DND-41 (cell line): Measurements from ENCODE around the gene AFF3.

Experiments used
- ATAC-seq: fragments of 200-7000 bp; cut with Tn5 transposase; 3 replicates; pipeline ENCODE4 v1.9.1; 2021; ENCODE audit warnings: low read depth; ENCODE audit not compliant: insufficient read depth
- DNase-seq: peaks from one replicate; pipeline ENCODE4 v3.0.0-alpha.2; 2020
- H2AFZ ChIP-seq: 2 replicates; pipeline ENCODE4 v1.6.0; 2012; ENCODE audit warnings: low read depth, low read length
- H3K27ac ChIP-seq: 2 replicates; pipeline ENCODE4 v1.5.1; 2012; ENCODE audit warnings: low read length, inconsistent platforms
- H3K27me3 ChIP-seq: fragments of 200-600 bp; sonication (generic); 2 replicates; pipeline ENCODE4 v1.6.0; 2012; ENCODE audit warnings: low read length, mild to moderate bottlenecking, inconsistent platforms; ENCODE audit not compliant: insufficient read depth, poor library complexity
- H3K36me3 ChIP-seq: 2 replicates; pipeline ENCODE4 v1.5.1; 2012; ENCODE audit warnings: low read length, inconsistent platforms; ENCODE audit not compliant: insufficient read depth
- H3K4me1 ChIP-seq: 2 replicates; pipeline ENCODE4 v1.5.1; 2012; ENCODE audit warnings: mild to moderate bottlenecking, low read length; ENCODE audit not compliant: insufficient read depth
- H3K4me2 ChIP-seq: 2 replicates; pipeline ENCODE4 v1.6.0; 2012; ENCODE audit warnings: mild to moderate bottlenecking, moderate library complexity, low read length, inconsistent platforms; ENCODE audit not compliant: insufficient read depth
- H3K4me3 ChIP-seq, 2 experiments: fragments of 200-600 bp in 1 of 2; shearing (Covaris generic) in 1 of 2; 2 replicates each; pipeline ENCODE4 v1.5.1; 2012 to 2016; ENCODE audit warnings: inconsistent platforms in 2 of 2, low read length in 2 of 2, mild to moderate bottlenecking in 2 of 2, low read depth in 1 of 2, moderate library complexity in 1 of 2
- H3K79me2 ChIP-seq: 2 replicates; pipeline ENCODE4 v1.6.0; 2012; ENCODE audit warnings: low read length, inconsistent platforms; ENCODE audit not compliant: insufficient read depth
- H3K9ac ChIP-seq: 2 replicates; pipeline ENCODE4 v1.6.0; 2012; ENCODE audit warnings: low read depth, mild to moderate bottlenecking, inconsistent platforms, low read length, moderate library complexity
- H3K9me3 ChIP-seq: 2 replicates; pipeline ENCODE4 v1.5.1; 2012; ENCODE audit warnings: low read length, moderate library complexity, mild to moderate bottlenecking, inconsistent platforms; ENCODE audit not compliant: insufficient read depth, severe bottlenecking
- H4K20me1 ChIP-seq: 2 replicates; pipeline ENCODE4 v1.6.0; 2012; ENCODE audit warnings: low read length; ENCODE audit not compliant: insufficient read depth
- CTCF ChIP-seq: IDR thresholded peaks from 2 replicates; pipeline ENCODE4 v1.5.1; 2012; ENCODE audit warnings: borderline replicate concordance, low read length, moderate library complexity, mild to moderate bottlenecking; ENCODE audit not compliant: poor library complexity, severe bottlenecking; ENCODE audit errors: extremely low read depth
- EZH2 ChIP-seq: IDR thresholded peaks from 3 replicates; pipeline ENCODE4 v1.6.1; 2012; ENCODE audit warnings: borderline replicate concordance, low read depth, mild to moderate bottlenecking, moderate library complexity, low read length, inconsistent platforms; ENCODE audit not compliant: severe bottlenecking

Gene AFF3

GRCh38 chr2:99787769-99788382, 354.5 kb downstream of the AFF3 start:
- no peak overlapping the region for H3K9ac ChIP-seq
- ATAC-seq (no peak), DNase-seq (no peak)
- no peaks in the 10 kb centered on the region for H4K20me1 ChIP-seq
- no peak overlapping the region for H3K4me2 ChIP-seq
- H2AFZ ChIP-seq, result no peak overlapping the region
- no peaks in the 10 kb centered on the region for H3K27me3 ChIP-seq
- no peak overlapping the region for H3K4me3 ChIP-seq
- H3K79me2 ChIP-seq, result no peaks in the 10 kb centered on the region
- no peaks in the 10 kb centered on the region for H3K9me3 ChIP-seq
- H3K4me1 ChIP-seq, result no peaks in the 10 kb centered on the region
- TF ChIP-seq EZH2 (no peak), CTCF (no peak)
- H3K27ac ChIP-seq, result no peak overlapping the region
- 0 out of 2 replicates have a peak, but pooled peaks cover 5% of the 10 kb centered on the region for H3K36me3 ChIP-seq

- Histone ChIP-seq H3K9ac (no peak overlapping the region), H3K27me3 (no peaks in the 10 kb centered on the region), H2AFZ (no peak overlapping the region), H3K9me3 (no peaks in the 10 kb centered on the region), H3K27ac (no peak overlapping the region), H4K20me1 (no peaks in the 10 kb centered on the region), H3K4me2 (no peak overlapping the region), H3K79me2 (no peaks in the 10 kb centered on the region), H3K36me3 (0 out of 2 replicates have a peak, but pooled peaks cover 5% of the 10 kb centered on the region), H3K4me1 (no peaks in the 10 kb centered on the region), H3K4me3 (no peak overlapping the region)
- TF ChIP-seq EZH2 (no peak), CTCF (no peak)
- DNase-seq (no peak), ATAC-seq (no peak)
Measured at GRCh38 chr2:99786636-99787390, 355.6 kb downstream of the AFF3 start.

GRCh38 chr2:99784946-99785345, 357.4 kb downstream of the AFF3 start:
- Histone ChIP-seq H3K27ac (no peak overlapping the region), H2AFZ (no peak overlapping the region), H3K36me3 (0 out of 2 replicates have a peak, but pooled peaks cover 5% of the 10 kb centered on the region)

More at GRCh38 chr2:99784946-99785345, 357.4 kb downstream of the AFF3 start:
- Histone ChIP-seq H3K9me3 (no peaks in the 10 kb centered on the region), H3K4me1 (no peaks in the 10 kb centered on the region), H3K9ac (no peak overlapping the region), H3K4me2 (no peak overlapping the region), H3K79me2 (no peaks in the 10 kb centered on the region), H4K20me1 (no peaks in the 10 kb centered on the region), H3K4me3 (no peak overlapping the region), H3K27me3 (no peaks in the 10 kb centered on the region)
- TF ChIP-seq CTCF (no peak), EZH2 (no peak)
- no peak for DNase-seq
- ATAC-seq, result no peak
